HFF-Myc (cell line): ENCODE measurements around the gene HACD2.

ENCODE experiments used
- DNase-seq: peaks from one replicate; pipeline ENCODE4 v3.0.0-alpha.2; 2011; ENCODE audit warnings: low read depth; ENCODE audit errors: extremely low read depth
- H3K4me3 ChIP-seq: replicated peaks from 2 replicates; pipeline ENCODE4 v1.5.1; 2011; ENCODE audit warnings: low read depth, mild to moderate bottlenecking, control low read depth, low read length
- TF ChIP-seq, protein P1 (sequence below): IDR thresholded peaks from 2 replicates; pipeline ENCODE4 v1.5.1; 2012; ENCODE audit warnings: mild to moderate bottlenecking, low read depth, low read length, control low read depth; ENCODE audit errors: missing control alignments

Gene HACD2

DNA sequence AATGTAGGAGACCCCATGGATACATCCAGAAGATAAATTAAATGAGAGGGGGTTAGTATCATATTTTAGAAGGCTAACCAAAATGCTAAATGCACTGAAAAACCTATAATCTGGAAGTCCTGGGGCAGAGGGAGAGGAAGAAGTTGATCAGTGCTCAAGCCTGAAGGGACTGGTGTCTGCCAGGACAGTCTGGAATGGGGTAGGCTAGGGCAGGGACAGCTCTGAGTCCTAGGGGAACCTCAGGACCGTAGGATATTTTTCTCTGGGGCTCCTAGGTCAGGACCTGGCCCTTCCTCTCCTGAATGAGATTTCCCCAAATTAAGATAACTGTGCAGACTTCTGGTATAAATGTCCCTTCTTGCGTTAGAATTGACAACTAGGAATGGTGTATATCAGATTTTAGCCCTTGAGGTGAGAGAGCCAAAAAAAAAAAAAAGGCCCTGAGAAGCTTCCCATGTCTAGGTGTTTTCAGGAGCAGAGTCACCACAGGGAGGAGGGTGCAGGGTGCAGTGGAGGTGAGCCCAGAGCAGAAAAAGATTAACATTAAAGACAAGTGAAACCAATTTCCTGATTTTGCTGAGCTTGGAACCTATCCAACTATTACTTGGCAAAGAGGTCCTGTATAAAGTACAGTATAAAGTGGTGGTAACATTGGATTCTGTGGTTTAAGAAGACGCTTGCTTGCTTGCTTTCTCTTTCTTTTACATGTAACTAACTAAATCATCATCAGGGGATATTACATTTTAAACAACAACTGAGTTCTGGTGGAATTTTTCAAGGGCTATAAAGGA lies 63.5 kb downstream of the HACD2 start:
- H3K4me3 ChIP-seq = no peak overlapping the region
- DNase-seq = no peak
- TF ChIP-seq, protein P1, sequence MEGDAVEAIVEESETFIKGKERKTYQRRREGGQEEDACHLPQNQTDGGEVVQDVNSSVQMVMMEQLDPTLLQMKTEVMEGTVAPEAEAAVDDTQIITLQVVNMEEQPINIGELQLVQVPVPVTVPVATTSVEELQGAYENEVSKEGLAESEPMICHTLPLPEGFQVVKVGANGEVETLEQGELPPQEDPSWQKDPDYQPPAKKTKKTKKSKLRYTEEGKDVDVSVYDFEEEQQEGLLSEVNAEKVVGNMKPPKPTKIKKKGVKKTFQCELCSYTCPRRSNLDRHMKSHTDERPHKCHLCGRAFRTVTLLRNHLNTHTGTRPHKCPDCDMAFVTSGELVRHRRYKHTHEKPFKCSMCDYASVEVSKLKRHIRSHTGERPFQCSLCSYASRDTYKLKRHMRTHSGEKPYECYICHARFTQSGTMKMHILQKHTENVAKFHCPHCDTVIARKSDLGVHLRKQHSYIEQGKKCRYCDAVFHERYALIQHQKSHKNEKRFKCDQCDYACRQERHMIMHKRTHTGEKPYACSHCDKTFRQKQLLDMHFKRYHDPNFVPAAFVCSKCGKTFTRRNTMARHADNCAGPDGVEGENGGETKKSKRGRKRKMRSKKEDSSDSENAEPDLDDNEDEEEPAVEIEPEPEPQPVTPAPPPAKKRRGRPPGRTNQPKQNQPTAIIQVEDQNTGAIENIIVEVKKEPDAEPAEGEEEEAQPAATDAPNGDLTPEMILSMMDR = no peak

DNA sequence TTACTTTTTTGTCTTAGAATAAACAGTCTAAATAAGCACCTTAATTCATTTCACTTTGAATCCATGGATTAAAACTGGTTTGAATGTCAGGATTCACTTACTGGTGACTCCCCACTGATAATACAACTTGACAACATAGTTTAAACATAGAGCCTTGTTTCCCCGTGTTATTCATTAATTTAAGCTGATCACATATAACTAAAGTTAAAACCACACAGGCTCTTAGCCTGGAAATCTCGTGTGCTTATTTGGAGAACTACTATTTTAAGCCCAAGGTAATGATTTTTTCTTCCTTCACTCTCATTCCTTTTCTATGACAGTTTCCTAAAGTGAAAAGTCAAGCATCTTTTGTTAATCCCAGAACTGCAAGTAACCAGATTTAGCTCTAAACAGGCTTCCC lies 64.2 kb downstream of the HACD2 start:
- TF ChIP-seq, protein P1 = no peak
- DNase-seq = no peak
- H3K4me3 ChIP-seq = no peak overlapping the region

DNA sequence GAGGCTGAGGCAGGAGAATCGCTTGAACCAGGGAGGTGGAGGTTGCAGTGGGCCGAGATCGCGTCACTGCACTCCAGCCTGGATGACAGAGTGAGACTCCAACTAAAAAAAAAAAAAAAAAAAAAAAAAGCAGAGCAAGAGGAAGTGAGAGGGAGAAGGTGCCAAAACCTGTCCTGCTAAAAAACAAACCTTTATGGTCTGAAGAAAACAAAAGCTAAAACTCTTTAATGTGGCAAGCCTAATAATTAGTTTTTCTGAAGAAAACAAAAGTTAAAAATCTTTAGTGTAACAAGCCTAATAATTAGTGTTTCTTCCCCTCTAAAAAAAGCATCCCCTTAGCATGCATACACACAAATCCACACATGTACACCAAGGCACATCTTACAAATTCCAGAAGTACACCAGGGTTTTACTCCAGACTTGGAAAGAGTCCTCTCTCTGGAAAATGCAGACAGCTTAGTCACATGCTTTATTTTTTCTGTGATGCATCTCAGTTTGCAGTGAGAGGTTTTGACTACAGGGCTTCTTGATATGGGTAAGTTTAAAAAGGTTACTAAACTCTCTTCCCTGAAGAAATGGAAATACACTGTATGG lies 65.9 kb downstream of the HACD2 start:
- H3K4me3 ChIP-seq = no peak overlapping the region
- TF ChIP-seq, protein P1 = no peak
- no peak for DNase-seq

DNA sequence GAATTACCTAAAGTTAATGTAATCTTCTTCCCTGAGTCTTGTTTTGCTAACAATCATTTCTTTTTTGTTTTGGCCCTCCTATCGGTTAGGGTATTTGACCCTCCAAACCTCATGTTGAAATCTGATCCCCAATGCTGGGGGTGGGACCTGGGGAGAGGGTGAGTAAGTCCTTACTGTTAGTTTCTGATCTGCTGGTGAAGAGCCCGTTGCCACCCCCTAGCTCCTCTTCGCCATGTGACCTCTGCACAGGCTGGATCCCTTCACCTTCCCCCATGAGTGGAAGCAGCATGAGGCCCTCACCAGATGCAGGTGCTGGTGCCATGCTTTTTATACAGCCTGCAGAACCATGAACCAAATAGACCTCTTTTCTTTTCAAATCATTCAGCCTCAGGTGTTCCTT lies 73.1 kb downstream of the HACD2 start:
- TF ChIP-seq, protein P1 = no peak
- no peak for DNase-seq
- H3K4me3 ChIP-seq = no peak overlapping the region

DNA sequence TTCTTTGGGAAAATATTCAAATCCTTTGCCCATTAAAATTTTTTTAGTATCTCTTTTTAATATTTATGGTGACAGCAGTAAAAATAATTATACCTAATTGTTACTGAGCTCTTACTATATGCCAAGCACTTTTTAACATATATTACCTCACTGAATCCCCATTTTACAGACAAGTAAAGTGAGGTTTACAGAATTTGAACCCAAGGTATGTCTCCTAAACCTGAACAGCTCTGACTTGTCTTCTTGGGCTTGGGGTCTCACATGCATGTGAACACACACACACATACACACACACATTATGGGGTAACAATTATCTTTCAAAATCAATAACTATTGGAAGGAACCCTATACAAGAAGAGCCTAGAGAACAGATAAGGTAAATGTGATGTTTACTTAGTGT lies 73.8 kb downstream of the HACD2 start:
- TF ChIP-seq, protein P1 = no peak
- no peak overlapping the region for H3K4me3 ChIP-seq
- DNase-seq = no peak

DNA sequence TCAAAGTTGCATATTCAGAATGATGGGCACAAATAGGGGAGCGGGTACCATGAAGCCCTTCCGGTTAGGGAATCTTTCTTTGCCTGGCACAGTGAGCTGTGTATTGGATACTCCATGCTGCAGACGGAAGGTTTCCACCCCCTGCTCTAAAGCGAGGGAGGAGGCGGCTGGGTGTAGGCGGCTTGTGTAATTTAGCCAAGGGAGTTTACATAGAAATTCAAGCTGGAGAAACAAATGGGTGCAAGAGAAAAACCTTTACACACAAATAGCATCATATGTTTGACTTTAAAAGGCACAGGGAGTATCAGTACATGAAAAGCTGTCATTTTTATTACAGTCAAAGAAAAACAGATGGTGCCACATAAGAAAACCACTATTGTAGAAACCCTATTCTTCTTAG lies 76.7 kb downstream of the HACD2 start:
- no peak for DNase-seq
- TF ChIP-seq, protein P1 = no peak
- no peak overlapping the region for H3K4me3 ChIP-seq
